ENCODE measurements around the gene NACC1.
A peak's percentile ranks its signal among the peaks of the same experiment; 100 is the strongest.

The NACC1 gene

GRCh38 chr19:13164343-13165161 is 46.5 kb downstream of the NACC1 start (continued):
- peak; percentile 40; the same call in 1 of the 2 replicates for TF ChIP-seq ZNF398 (tag by site-specific recombination; IDR thresholded peaks at IDR 0.05)
- TF ChIP-seq TSHZ1 (tag by site-specific recombination; IDR thresholded peaks at IDR 0.05; ENCODE audit: borderline replicate concordance) = no peak
- no peak for TF ChIP-seq ZNF302 (tag by site-specific recombination; IDR thresholded peaks at IDR 0.05; ENCODE audit: low read depth)
- no peak for TF ChIP-seq ZBTB49 (tag by site-specific recombination; IDR thresholded peaks at IDR 0.05; ENCODE audit: low read depth)
- TF ChIP-seq ZNF280D (tag by site-specific recombination; IDR thresholded peaks at IDR 0.05) = no peak
- TF ChIP-seq ZNF248 (tag by site-specific recombination; IDR thresholded peaks at IDR 0.05) = no peak
- 0 out of 2 replicates have a peak, but pooled peaks have one; percentile 30 for TF ChIP-seq ZNF449 (tag by site-specific recombination; IDR thresholded peaks at IDR 0.05)
- no peak for TF ChIP-seq ZNF561 (tag by site-specific recombination; IDR thresholded peaks at IDR 0.05; ENCODE audit: borderline replicate concordance)
- 0 out of 2 replicates have a peak, but pooled peaks have one; percentile 11 for TF ChIP-seq ZNF629 (tag by site-specific recombination; IDR thresholded peaks at IDR 0.05)
- peak; percentile 78 for TF ChIP-seq PATZ1 (tag by site-specific recombination; IDR thresholded peaks at IDR 0.05)
- peak; percentile 95 for TF ChIP-seq ZSCAN30 (tag by site-specific recombination; IDR thresholded peaks at IDR 0.05)
- no peak for TF ChIP-seq ZNF2 (tag by site-specific recombination; IDR thresholded peaks at IDR 0.05)
- peak; percentile 85 for TF ChIP-seq ZNF18 (tag by site-specific recombination; IDR thresholded peaks at IDR 0.05)
- no peak for TF ChIP-seq ZNF514 (tag by site-specific recombination; IDR thresholded peaks at IDR 0.05)
- no peak for TF ChIP-seq ZNF324 (tag by site-specific recombination; IDR thresholded peaks at IDR 0.05)
- TF ChIP-seq IKZF3 (tag by site-specific recombination; IDR thresholded peaks at IDR 0.05) = peak; percentile 72; the same call in 1 of the 2 replicates
- TF ChIP-seq ZNF660 (tag by site-specific recombination; IDR thresholded peaks at IDR 0.05) = no peak
- peak; percentile 62 for TF ChIP-seq OSR2 (tag by site-specific recombination; IDR thresholded peaks at IDR 0.05)
- TF ChIP-seq ZNF404 (tag by site-specific recombination; IDR thresholded peaks at IDR 0.05) = no peak
- no peak for TF ChIP-seq ZNF510 (tag by site-specific recombination; IDR thresholded peaks at IDR 0.05; ENCODE audit: insufficient replicate concordance)
- TF ChIP-seq ZNF777 (tag by site-specific recombination; IDR thresholded peaks at IDR 0.05; ENCODE audit: borderline replicate concordance) = no peak
- no peak for TF ChIP-seq YY2 (tag by site-specific recombination; IDR thresholded peaks at IDR 0.05)
